KMS-11 (cell line): ENCODE measurements around the gene YRDC.

ENCODE experiments used
- H2AFZ ChIP-seq: fragments of 200-600 bp; sonication (generic); 2 replicates; pipeline ENCODE4 v1.6.1; 2016; ENCODE audit warnings: antibody characterized with exemption, mixed run types, low read depth
- H3K27ac ChIP-seq: fragments of 200-600 bp; sonication (generic); 2 replicates; pipeline ENCODE4 v1.6.1; 2016; ENCODE audit warnings: mild to moderate bottlenecking, mixed run types
- H3K27me3 ChIP-seq: fragments of 200-600 bp; sonication (generic); 2 replicates; pipeline ENCODE4 v1.6.1; 2017; ENCODE audit warnings: mild to moderate bottlenecking, low read depth, mixed run types, moderate library complexity; ENCODE audit not compliant: insufficient read depth
- H3K36me3 ChIP-seq: fragments of 200-600 bp; sonication (generic); 2 replicates; pipeline ENCODE4 v1.6.1; 2017; ENCODE audit warnings: mild to moderate bottlenecking, mixed run types; ENCODE audit not compliant: insufficient read depth
- H3K4me1 ChIP-seq: fragments of 200-600 bp; sonication (generic); 2 replicates; pipeline ENCODE4 v1.6.1; 2016; ENCODE audit warnings: mild to moderate bottlenecking, low read depth, mixed run types; ENCODE audit not compliant: poor library complexity, severe bottlenecking
- H3K4me2 ChIP-seq: fragments of 200-600 bp; sonication (generic); 2 replicates; pipeline ENCODE4 v1.7.0; 2016; ENCODE audit warnings: mild to moderate bottlenecking, mixed run types
- H3K4me3 ChIP-seq: fragments of 200-600 bp; sonication (generic); IDR thresholded peaks from 2 replicates; pipeline ENCODE4 v1.6.1; 2017; ENCODE audit warnings: low read depth, low read length, mixed read lengths; ENCODE audit not compliant: insufficient read depth
- H3K79me2 ChIP-seq: fragments of 200-600 bp; sonication (generic); 2 replicates; pipeline ENCODE4 v1.6.1; 2016; ENCODE audit warnings: low read depth, mixed run types; ENCODE audit not compliant: insufficient read depth
- H3K9ac ChIP-seq: fragments of 200-600 bp; sonication (generic); 2 replicates; pipeline ENCODE4 v1.6.1; 2016; ENCODE audit warnings: mild to moderate bottlenecking, mixed run types
- H4K20me1 ChIP-seq: fragments of 200-600 bp; sonication (generic); 2 replicates; pipeline ENCODE4 v1.6.1; 2016; ENCODE audit warnings: mild to moderate bottlenecking, mixed run types; ENCODE audit not compliant: insufficient read depth
- CTCF ChIP-seq: fragments of 200-600 bp; sonication (generic); conservative IDR thresholded peaks from 2 replicates; pipeline ENCODE4 v1.6.1; 2017; ENCODE audit warnings: low read depth, mild to moderate bottlenecking, antibody characterized with exemption, low read length, moderate library complexity, mixed read lengths

Gene YRDC

GRCh38 chr1:37764888-37765441, 43.0 kb downstream of the YRDC start, which contains the start of gene EPHA10:
Gene EPHA10 (minus strand): TSS chr1:37765120. CDS start chr1:37765066, 54 bp downstream.
- Histone ChIP-seq H3K36me3 (no peaks in the 10 kb centered on the region), H3K9ac (no peak within 1 kb of the TSS), H3K27ac (no peak within 1 kb of the TSS), H2AFZ (peak within 1 kb of the TSS; percentile 50; the same call in 1 of the 2 replicates), H4K20me1 (no peaks in the 10 kb centered on the region), H3K4me3 (no peak within 1 kb of the TSS), H3K79me2 (no peaks in the 10 kb centered on the region), H3K4me1 (no peaks in the 10 kb centered on the region), H3K27me3 (peaks cover 29% of the 10 kb centered on the region), H3K4me2 (peak within 1 kb of the TSS; percentile 27; the same call in 1 of the 2 replicates)
- no peak for TF ChIP-seq CTCF

- TF ChIP-seq CTCF = no peak
These were observed 43.6 kb downstream of the YRDC start for GRCh38 chr1:37764414-37764825.

GRCh38 chr1:37763791-37764413, 44.1 kb downstream of the YRDC start:
- Histone ChIP-seq H4K20me1 (no peaks in the 10 kb centered on the region), H3K9ac (no peak overlapping the region), H3K79me2 (no peaks in the 10 kb centered on the region), H3K4me3 (no peak overlapping the region), H3K36me3 (no peaks in the 10 kb centered on the region), H3K4me2 (no peak overlapping the region), H2AFZ (no peak overlapping the region), H3K27me3 (peaks cover 29% of the 10 kb centered on the region), H3K4me1 (no peaks in the 10 kb centered on the region), H3K27ac (no peak overlapping the region)
- TF ChIP-seq CTCF = no peak

More at GRCh38 chr1:37764414-37764825, 43.6 kb downstream of the YRDC start:
- H3K4me3 ChIP-seq = no peak overlapping the region
- H3K27ac ChIP-seq = no peak overlapping the region
- no peaks in the 10 kb centered on the region for H3K36me3 ChIP-seq
- H3K79me2 ChIP-seq = no peaks in the 10 kb centered on the region
- no peak overlapping the region for H3K4me2 ChIP-seq
- peaks cover 29% of the 10 kb centered on the region for H3K27me3 ChIP-seq
- no peak overlapping the region for H3K9ac ChIP-seq
- H3K4me1 ChIP-seq = no peaks in the 10 kb centered on the region
- H4K20me1 ChIP-seq = no peaks in the 10 kb centered on the region
- no peak overlapping the region for H2AFZ ChIP-seq

- peaks cover 27% of the 10 kb centered on the region for H3K27me3 ChIP-seq
- H4K20me1 ChIP-seq = no peaks in the 10 kb centered on the region
- no peaks in the 10 kb centered on the region for H3K79me2 ChIP-seq
- no peak overlapping the region for H3K27ac ChIP-seq
- no peaks in the 10 kb centered on the region for H3K36me3 ChIP-seq
- no peaks in the 10 kb centered on the region for H3K4me1 ChIP-seq
- H3K4me3 ChIP-seq = no peak overlapping the region
- TF ChIP-seq CTCF = no peak
- no peak overlapping the region for H2AFZ ChIP-seq
- H3K4me2 ChIP-seq = no peak overlapping the region
- no peak overlapping the region for H3K9ac ChIP-seq
These were observed 45.5 kb downstream of the YRDC start for GRCh38 chr1:37762516-37762915.
